Muscle of arm (tissue), 12 donors: Measurements from ENCODE around the gene STAG3. TPM values are rescaled to one million over a fixed set of nuclear protein-coding genes. Genes with fewer than 3 reads are reported as not detected.

ENCODE experiments used
- DNase-seq: peaks from one replicate; pipeline ENCODE4 v3.0.0-alpha.2; 2013
- polyA plus RNA-seq, 12 donors: library from polyadenylated mRNA; unstranded; fragments of 120-200 nt; gene quantifications; one replicate each; pipeline ENCODE4 v1.2.1, GENCODE V29; 2013; ENCODE audit not compliant: insufficient read length in 12 of 12

STAG3 gene
- polyA plus RNA-seq, 12 donors, result 7.3 to 36.0 (median 18.6) TPM; not detected in 1

DNA sequence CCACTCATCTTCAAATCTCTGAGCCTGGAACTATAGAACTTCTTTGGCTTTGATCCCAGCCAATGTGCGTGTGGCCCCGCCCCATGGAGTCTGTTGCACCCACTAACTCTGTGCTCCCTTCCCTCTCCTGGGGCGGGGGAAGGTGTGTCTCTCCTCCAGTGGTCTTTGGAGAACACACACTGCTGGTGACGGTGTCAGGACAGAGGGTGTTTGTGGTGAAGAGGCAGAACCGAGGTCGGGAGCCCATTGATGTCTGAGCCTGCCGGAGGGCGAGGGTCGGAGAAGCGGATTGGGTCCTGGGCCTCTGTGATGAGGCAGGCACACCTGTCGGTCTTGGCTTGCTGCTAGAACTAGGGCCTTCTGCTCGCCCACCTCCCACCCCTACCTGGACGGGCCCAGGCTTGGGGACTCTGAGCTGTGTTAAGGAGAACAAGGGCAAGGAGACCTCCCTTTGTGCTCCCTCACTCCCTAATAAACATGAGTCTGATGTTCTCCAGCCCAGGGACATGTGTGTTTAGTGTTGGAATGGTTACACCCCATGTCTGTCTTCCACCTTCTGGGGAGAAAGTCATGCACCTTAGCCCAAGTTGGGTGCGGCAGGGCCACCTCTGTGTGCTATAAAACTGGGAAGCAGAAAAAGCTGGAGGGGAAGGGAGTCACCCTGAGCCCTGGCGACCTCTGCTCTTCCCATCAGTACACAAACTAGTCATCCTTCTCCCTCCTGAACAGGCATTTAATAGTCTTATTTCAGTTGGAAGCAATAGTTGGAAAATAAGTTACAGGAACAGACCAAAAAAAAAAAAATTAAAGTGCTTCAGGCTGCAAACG is 23.8 kb upstream of the STAG3 start:
- no peak for DNase-seq

DNA sequence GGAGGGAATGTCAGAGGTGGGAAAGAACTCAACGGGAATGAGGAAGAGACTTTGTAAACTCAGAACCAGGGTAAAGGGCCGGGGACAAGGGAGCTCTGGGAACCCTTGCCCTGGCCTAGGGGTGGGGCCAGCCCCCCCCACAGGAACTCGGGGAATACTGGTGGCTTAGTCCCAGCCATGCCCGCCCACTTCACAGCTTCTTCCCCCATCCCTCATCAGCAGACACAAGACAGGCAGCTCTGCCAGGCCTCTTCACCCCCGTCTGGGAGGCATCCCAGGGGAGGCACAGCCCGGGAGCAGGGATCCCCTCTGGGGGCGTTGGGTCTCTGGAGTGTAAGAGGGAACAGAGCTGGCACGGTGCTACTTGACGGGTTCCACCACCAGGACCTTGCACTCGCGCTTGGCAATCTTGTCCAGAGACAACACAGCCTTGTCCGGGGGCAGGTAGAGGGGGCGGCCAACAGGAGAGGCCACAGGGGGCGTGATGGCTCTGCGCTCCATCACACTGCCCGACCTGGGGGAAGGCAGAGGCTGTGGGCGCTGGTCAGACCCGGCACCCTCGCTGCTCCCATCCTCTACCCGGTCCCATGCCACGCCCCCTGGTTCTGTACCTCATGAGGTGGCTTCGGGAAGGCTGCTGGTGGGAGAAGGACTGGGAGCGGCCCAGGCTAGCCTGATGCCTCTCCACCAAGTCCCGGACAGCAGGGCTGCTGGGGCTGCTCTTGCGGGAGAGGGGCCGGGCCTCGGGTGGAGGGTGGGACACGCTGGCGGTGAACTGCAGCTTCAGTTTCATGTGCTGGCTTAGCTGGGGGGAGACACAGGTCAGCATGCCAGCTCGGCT is 22.8 kb upstream of the STAG3 start:
- DNase-seq, result no peak

DNA sequence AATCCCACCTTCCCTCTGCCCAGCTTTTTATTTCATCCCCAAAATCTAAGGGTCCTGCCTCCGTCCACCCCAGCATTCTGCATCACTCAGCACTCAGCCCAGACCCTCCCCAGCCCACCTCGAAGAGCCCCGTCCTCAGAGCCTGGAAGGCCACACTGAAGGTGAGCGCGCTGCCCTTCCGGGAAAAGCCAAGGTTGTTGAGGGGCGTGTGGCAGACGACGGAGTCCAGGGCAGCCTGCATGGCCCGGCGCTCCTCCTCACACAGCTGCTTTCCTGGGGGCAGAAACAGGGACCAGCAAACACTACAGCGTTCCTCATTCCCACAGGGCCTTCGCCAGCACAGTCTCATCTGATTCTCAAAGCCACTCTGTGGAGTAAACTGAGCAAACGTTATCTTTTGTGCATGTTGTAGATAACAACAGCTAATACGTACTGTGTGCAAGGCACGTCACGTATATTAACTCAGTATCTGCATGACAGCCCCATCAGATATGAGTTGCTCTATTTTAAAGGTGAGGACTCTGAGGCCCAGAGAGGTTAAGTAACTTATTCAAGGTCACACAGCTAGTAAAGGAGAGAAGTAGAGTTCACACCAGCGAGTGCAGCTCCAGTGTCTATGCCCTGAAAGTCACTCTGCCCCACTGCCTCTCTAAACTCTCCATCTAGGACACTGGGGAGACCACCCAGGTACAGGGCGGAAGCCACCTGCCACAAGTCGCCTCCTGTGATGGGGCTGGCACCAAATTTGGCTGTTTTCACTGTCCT is 22.0 kb upstream of the STAG3 start:
- DNase-seq, result no peak

DNA sequence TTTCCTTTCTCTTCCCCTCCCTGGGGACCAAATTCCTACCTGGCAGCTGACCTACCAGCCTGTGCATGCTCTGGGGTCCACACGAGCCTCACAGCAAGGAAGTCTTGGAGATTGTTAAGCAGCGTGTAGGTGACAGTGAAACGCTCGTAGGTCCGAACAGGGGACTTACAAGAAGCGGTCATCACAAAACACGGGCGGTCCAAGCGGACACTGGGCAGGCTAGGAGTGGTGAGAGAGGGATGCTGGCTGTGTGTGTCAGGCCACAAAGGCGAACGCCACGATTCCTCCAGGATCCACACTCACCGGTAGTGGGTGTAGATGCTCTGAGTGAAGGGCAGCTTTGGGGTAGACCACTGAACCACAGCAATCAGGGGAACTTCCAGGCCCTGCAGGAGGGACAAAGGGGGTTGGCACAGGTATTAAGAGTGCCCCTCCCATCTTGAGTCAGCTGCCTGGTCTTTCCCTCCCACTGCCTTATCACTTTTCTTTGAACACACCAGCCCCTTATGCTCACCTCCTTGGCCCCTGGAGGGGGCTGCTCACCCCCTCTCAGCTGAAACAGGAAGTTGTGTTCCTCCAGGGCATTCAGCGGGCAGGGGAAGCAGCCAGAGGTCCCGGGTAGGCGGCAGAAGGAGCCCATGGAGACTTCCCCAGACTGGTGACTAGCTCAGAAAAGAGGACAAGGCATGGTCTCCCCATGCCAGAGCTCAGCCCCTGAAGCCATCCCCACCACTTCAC is 21.2 kb upstream of the STAG3 start:
- DNase-seq, result no peak

DNA sequence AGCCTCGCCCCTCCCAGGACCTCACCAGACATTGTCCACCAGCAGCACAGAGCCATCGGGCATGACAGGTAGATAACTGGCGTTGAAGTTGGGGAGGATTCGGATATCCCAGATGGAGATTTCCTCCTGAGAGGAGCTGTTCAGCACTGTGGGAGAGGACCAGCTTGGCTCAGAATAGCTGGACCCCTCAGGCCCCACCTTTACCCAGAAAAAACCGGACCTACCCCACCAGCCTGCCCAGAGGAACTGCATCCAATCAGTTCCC is 20.7 kb upstream of the STAG3 start:
- DNase-seq, result no peak

DNA sequence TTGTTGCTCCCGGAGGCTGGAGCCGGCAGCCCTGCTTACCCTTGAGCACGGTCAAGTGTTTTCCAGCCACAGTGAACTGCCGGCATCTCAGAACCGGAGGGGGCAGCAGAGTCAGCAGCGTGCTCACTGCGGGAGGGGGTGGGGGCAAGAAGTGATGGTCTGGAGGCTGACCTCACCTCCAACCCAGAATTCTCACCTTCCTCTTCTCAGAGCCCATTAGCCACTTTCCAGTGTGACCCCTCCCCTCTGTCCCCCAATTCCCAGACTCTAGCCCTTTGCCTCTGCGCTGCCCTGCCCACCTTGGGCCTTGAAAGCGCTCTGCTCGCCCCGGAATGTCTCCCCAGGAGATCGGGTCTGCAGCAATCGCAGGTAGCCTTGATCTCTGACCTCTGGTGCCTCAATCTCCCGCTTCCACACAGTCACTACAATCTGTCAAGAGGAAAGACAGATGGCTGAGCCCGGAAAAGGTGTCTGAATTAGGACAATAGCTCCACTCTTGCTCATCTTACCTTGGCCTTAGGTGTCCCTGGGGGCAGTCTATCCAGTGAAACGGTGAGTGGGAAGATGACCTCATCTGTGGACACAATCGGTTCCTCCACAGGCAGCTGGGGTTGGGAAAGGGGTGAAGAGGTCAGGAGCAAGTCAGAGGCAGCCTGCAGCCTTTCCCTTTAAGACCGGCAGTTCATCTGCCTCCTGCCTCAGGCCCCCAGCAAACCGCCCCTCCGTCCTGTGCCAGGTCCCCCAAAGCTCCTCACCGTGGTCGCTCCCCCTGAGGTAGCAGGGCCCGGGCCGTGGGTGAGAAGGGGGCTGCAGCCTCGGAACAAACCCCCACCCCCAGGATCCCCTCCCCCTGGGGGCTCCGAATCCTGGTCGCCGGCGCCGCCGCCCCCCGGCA is 20.1 kb upstream of the STAG3 start:
- DNase-seq, result no peak

DNA sequence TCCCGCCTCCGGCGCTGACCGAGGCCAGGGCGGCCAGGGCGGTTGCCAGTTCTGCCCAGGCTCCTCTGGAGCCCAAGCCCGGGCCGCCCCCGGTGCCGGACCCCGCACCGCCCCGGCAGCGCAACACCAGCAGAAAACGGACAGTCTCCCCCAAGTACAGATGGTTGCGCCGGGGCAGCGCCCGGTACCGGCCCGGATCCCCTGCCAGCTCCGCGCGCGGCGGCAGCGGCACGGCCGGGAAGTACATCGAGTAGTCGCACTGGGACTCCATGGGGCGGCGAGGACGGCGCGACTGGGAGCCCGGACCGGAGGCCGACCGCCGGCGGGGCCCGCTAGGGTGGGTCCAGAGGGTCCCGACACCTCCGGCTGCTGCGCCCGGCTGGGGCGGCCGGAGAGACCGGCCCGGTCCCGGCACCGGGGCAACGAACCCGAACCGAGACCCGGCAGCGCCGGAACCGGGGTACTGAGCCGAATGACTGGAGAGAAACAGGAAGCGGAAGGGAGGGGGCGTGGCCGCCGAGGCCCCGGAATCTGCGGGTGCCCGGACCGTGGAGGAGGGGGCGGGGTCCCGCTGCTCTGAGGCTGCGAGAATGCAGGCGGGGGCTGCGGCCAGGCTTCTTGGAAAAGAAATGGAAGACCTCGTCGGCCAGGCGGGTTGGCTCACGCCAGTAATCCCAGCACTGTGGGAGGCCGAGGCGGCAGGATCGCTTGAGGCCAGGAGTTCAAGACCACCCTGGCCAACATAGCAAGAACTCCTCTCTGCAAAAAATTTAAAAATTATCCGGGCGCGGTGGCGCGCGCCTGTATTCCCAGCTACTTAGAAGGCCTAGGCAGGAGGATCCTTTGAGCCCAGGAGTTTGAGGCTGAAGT is 19.3 kb upstream of the STAG3 start, which contains the start of gene TRAPPC14:
TSS of gene TRAPPC14 (minus strand) at position 495 of the 870 bp plus-strand sequence. CDS start at position 271, 224 bp downstream.
- peak; percentile 90 for DNase-seq

DNA sequence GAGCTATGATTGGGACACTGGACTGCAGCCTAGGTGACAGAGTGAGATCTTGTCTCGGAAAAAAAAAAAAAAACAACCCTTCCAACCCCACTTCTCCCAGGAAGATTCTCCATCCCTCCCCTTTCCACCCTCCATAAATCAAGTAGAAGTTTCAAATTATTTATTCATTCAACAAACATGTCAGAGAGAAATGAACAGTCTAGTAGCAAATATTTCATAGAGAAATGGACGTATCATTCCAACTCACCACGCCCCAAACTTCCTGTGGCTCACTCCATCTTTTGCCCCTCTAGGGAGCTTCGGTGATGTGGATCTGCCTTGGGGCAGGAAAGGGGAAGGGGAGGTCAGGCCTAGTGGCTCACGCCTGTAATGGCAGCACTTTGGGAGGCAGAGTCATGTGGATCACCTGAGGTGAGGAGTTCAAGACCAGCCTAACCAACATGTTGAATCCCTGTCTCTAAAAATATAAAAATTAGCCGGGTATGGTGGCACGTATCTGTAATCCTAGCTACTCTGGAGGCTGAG is 18.6 kb upstream of the STAG3 start:
- no peak for DNase-seq

DNA sequence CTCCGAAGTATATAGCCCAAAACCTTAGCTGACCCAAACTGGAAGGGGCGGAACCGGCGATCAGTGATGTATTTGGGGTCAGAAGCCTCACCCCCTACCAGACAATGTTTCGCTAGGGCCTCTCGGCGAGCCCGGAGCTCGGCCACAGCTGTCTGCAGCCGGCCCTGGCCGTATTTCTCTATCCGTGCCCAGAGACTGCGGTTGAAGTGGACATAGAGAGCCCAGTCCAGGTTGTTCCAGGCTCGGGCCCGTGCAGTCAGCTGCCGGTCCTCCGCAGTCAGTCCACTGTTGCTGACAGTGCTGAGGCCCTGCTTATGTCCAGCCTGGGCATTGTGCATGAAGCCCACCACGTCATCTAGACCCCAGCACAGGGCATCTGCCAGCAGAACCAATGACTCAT is 17.7 kb upstream of the STAG3 start:
- DNase-seq, result no peak

DNA sequence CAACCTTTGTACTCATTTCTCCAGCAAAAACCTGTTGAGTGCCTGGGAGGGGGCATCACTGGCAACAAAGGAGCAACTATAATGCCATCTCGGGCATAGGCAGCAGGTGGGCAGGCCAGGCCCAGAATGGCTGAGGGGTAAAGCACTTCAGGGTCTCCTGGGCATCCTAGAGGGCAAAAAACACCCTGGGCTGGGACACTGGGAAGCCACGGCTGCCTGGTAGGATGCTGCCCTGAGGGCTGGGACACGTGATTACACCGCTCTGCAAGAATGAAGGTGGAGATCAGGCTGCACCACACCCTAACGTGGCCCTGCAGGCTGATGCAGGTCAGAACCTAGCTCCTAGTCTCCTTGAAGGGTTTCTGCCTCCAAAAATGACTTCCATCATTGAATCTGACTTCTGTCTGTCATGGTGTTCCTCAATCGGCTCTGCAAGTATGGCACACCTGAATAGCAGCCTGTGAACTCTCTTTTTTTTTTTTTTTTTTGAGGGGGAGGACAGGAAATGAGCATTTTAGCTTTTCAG is 14.6 kb upstream of the STAG3 start:
- DNase-seq, result no peak

DNA sequence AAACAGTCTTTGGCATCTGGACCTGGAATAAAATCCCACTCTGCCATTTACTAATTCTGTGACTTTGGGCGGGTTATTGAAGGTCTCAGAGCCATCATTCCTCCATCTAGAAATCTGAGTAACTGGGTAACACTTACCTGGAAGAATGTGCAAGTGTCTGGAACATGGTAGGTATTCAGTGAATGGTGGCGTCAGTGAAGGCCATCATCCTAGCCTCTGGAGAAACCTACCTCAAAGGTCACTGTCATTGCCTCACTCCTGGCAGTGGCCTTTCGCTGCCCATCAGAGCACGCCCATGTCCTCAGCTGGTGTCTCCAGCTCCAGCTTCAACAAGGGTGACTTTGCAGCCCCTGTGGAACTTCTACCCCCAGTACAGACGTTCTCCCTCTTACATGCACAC is 13.8 kb upstream of the STAG3 start:
- no peak for DNase-seq

DNA sequence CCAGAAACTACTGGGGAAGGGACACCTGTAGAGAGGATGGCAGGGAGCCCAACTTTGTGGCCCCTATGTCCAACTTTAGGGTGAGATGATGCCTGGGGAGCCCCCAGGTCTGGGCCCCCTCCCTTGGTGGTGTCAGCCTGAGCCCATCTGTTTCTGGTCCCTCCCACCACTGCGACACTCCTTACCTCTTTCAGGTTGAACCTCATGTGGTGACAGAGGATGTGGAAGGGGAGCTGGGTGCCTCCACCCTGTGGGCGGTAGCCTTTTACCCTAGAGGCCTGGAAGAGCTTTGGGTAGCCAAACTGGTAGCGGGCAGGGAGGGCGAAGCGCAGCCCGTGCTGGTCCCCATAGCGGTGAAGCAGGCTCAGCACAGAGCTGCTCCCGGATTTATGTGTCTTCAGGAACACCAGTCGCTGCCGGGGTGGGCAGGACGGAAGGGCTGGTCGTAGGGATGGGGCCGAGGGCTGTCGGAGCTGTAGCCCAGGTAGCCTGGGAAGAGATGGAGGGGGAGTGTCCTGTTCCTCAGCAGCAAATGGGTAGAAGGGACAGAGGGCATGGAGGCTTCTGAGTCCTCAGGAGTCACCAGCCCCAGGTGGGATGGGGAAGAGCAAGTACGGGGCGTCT is 11.3 kb upstream of the STAG3 start:
- no peak for DNase-seq

DNA sequence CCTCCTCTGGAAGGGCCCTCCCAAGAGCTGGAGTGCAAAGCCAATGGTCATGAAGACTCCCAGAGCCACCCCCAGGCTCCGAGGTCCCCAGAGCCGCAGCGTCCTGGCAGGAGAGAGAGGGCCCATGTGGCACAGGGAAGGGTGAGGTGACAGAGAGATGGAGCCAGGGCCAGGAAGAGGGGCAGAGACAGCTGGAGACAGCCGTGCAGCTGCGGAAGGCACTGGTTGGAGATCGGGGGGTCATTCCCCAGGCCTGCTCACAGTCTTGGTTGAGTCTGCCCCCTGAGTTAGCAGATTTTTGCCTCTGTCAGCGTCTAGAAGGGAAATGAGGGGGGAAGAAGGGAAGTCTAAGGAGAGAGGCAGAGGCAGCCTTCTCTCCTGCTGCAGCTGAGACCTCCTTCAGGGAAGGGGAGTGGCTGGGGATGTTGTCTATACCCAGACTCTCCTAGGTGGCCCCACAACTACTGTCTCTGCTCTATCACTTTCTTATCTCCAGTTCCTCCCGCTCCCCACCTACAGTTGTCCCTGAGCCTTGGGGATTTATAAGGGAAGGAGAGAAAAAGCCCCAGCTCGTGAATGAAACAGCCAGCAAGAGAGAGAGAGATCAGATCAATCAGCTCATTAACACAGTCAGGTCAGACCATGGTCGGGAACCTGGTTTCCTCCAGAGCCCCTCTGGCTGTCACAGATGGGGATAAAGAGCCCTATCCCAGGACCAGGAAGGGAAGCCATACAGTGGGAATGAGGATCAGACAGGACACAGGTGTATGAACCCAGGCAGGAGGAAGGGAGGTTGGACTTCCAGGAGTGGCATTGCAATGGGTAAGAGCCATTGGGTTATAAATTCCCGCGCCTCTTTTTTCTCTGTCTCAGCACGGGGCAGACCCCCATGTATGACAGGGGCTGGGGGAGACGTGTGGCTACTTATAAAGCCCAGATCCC is 10.5 kb upstream of the STAG3 start:
- DNase-seq, result no peak

DNA sequence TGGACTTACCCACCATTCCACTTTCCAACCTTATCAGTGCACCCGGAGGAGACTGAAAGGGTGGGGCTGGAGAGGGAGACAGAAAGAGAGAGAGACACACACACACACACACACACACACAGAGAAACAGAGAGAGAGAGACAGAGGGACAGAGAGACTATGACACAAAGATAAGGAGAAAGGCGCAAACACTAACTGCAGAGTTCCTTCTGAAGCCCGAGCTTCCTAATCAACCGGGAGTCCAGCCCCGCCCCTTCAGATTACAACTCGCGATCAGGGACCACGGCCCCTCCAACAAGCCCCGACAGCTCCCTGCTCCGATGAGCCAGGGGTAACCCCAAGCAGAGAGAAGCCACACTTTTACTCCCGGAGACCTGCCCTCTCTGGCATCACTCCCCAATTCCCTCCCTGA is 9.8 kb upstream of the STAG3 start:
- peak; percentile 48 for DNase-seq

DNA sequence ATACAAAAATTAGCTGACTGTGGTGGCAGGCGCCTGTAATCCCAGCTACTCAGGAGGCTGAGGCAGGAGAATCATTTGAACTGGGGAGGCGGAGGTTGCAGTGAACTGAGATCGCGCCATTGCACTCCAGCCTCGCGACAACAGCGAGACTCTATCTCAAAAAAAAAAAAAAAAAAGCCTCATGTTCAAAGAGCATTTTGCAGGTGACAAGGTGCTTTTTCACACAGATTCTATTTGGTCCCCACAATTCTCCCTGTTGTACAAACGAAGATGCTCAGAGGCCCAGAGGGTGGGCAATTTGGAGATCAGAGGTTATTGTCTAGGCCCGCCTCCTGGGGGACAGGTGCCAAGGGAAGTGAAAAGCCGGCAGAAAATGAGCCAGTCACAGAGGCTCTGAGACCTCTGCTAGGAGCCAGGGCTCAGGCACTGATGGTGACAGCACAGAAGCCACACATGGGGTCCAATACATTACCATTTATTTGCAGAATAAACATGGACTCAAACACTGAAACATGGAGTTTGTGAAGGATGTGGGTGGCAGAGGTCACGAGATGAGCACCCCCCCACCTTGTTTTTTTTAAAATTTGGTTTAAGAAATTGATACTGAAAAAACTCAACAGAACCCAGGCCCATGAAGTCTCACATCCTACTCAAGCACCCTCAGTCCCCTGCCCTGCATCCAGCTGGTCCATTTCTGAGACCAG is 8.4 kb upstream of the STAG3 start:
- no peak for DNase-seq

DNA sequence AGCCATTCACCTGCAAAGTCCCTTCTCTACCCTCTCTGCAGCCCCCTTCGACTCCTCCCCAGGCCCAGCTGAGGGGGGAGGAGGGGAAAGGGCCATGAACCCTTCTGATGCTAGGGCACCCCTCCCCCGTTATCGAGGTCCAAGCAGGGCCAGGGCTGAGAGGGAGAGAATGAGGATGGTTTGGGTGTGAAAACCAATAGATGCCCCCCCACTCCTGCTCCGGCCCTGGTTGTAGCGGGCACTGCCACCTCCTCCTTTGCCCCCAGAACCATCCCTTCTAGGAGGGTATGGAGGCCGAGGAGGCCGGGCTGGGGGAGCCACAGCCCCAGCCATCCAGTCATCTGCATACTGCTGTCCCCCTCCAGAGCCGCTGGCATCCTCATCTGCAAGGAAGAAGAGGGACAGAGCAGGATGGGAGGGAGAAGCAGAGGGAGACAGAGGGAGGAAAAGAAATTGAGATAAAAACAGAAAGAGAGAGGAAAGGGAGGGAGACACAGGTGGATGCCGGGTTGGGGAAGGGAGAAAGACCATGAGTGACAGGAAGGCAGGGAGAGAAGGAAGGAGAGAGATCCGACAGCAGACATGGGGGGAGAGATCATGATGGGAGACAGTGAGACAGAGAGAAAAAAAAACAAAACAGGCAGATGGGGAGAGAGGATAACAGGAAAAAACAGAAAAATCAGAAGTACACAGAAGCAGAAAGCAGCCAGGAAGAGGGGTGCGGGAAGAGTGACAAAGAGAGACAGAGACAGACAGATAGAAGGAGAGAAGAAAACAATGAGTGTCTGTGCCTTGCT is 7.4 kb upstream of the STAG3 start:
- no peak for DNase-seq
